Nephron progenitor cell (in vitro differentiated cells): ENCODE measurements around the gene PYDC1.

Experiments used
- DNase-seq: peaks from one replicate; pipeline ENCODE4 v3.0.0; 2021
- H3K27ac Mint-ChIP-seq: 2 replicates; pipeline ENCODE4 v1.8.0; 2021; ENCODE audit warnings: mild to moderate bottlenecking, moderate library complexity, mixed read lengths
- H3K27me3 Mint-ChIP-seq: 2 replicates; pipeline ENCODE4 v1.8.0; 2021; ENCODE audit warnings: mild to moderate bottlenecking, low read depth, mixed read lengths; ENCODE audit not compliant: poor library complexity
- H3K36me3 Mint-ChIP-seq: 2 replicates; pipeline ENCODE4 v1.8.0; 2021; ENCODE audit warnings: low read depth, mixed read lengths
- H3K4me1 Mint-ChIP-seq: 2 replicates; pipeline ENCODE4 v1.8.0; 2021; ENCODE audit warnings: mixed read lengths
- H3K4me3 Mint-ChIP-seq: 2 replicates; pipeline ENCODE4 v1.8.0; 2021; ENCODE audit warnings: mild to moderate bottlenecking, moderate library complexity, mixed read lengths
- H3K9me3 Mint-ChIP-seq: 2 replicates; pipeline ENCODE4 v1.8.0; 2021; ENCODE audit warnings: mild to moderate bottlenecking, moderate library complexity, mixed read lengths
- TF ChIP-seq, protein P1 (sequence below): fragments of 200-600 bp; sonication (generic); IDR thresholded peaks from 2 replicates; pipeline ENCODE4 v1.5.0; 2021; ENCODE audit warnings: antibody characterized with exemption

PYDC1 gene

DNA sequence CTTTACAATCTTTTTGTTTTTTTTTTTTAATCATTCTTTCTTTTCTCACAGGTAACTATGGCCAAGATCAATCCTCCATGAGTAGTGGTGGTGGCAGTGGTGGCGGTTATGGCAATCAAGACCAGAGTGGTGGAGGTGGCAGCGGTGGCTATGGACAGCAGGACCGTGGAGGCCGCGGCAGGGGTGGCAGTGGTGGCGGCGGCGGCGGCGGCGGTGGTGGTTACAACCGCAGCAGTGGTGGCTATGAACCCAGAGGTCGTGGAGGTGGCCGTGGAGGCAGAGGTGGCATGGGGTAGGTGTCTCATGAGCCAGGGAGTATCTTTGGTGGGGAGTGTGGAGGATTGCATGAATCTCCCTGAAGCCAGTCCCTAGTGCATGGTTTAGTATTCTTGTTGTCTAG, 32.0 kb downstream of the PYDC1 start:
- H3K4me3 Mint-ChIP-seq = peak overlapping the region; percentile 29

GRCh38 chr16:31183432-31184428, 33.2 kb downstream of the PYDC1 start:
- Mint-ChIP-seq H3K27ac (peak overlapping the region; percentile 74), H3K36me3 (peaks cover 74% of the 10 kb centered on the region), H3K4me1 (peaks cover 69% of the 10 kb centered on the region)

More for the DNA sequence above, 32.0 kb downstream of the PYDC1 start:
- TF ChIP-seq, protein P1, sequence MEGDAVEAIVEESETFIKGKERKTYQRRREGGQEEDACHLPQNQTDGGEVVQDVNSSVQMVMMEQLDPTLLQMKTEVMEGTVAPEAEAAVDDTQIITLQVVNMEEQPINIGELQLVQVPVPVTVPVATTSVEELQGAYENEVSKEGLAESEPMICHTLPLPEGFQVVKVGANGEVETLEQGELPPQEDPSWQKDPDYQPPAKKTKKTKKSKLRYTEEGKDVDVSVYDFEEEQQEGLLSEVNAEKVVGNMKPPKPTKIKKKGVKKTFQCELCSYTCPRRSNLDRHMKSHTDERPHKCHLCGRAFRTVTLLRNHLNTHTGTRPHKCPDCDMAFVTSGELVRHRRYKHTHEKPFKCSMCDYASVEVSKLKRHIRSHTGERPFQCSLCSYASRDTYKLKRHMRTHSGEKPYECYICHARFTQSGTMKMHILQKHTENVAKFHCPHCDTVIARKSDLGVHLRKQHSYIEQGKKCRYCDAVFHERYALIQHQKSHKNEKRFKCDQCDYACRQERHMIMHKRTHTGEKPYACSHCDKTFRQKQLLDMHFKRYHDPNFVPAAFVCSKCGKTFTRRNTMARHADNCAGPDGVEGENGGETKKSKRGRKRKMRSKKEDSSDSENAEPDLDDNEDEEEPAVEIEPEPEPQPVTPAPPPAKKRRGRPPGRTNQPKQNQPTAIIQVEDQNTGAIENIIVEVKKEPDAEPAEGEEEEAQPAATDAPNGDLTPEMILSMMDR = no peak
- no peak for DNase-seq
- no peaks in the 10 kb centered on the region for H3K9me3 Mint-ChIP-seq
- H3K27me3 Mint-ChIP-seq = no peaks in the 10 kb centered on the region
- peaks cover 65% of the 10 kb centered on the region for H3K4me1 Mint-ChIP-seq
- H3K27ac Mint-ChIP-seq = peak overlapping the region; percentile 87
- H3K36me3 Mint-ChIP-seq = peaks cover 86% of the 10 kb centered on the region

DNA sequence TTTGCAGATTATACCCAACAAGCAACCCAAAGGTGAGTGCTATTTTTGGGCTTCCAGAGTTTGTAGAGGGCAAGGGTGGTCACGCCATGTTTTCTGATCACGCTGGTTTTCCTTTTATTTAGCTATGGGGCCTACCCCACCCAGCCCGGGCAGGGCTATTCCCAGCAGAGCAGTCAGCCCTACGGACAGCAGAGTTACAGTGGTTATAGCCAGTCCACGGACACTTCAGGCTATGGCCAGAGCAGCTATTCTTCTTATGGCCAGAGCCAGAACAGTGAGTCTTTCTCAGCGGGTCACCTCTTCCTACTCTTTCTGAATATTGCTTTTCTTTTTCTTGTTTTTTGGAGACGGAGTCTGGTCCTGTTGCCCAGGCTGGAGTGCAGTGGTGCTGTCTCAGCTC, 34.5 kb downstream of the PYDC1 start:
- no peak for DNase-seq
- Mint-ChIP-seq H3K27me3 (no peaks in the 10 kb centered on the region), H3K27ac (peak overlapping the region; percentile 75), H3K36me3 (peaks cover 61% of the 10 kb centered on the region), H3K4me3 (peak overlapping the region; percentile 99), H3K4me1 (peaks cover 65% of the 10 kb centered on the region), H3K9me3 (no peaks in the 10 kb centered on the region)
- TF ChIP-seq, protein P1 = no peak

More at GRCh38 chr16:31183432-31184428, 33.2 kb downstream of the PYDC1 start:
- TF ChIP-seq, protein P1 = no peak
- Mint-ChIP-seq H3K27me3 (no peaks in the 10 kb centered on the region), H3K9me3 (no peaks in the 10 kb centered on the region), H3K4me3 (peak overlapping the region; percentile 99)
- no peak for DNase-seq

DNA sequence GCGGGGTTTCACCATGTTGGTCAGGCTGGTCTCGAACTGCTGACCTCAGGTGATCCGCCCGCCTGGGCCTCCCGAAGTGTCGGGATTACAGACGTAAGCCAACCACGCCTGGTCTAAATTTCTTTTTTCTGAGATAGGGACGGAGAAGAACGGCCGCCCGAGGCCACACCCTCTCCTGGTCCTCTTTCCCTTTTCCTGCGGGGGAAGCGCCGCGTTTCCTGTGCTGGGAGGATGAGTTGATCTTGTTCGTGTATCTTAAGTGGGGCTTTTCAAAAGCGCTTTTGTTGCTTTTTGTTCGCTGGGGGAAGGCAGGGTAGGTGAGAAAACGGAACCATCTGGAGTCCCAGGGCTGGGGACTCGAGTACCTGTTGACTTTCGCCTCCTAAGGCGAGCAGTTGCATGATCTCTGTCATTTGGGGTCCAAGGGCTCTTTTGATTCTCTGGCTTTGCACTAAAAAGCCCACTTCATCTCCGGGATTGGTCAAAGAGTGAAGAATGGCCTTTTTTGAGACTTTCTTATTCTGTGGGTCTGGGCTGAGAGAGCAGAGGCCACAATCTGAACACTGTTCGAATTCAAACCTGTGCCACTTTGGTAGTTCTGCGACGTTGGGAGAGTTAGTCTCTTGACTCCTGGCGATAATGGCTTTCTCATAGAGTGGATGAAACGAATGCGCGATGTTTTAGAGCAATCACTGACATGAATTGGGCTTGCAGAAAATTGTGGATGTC, 35.7 kb downstream of the PYDC1 start:
- TF ChIP-seq, protein P1 = no peak
- Mint-ChIP-seq H3K36me3 (peaks cover 50% of the 10 kb centered on the region), H3K9me3 (no peaks in the 10 kb centered on the region), H3K4me1 (peaks cover 60% of the 10 kb centered on the region), H3K27me3 (no peaks in the 10 kb centered on the region), H3K4me3 (peak overlapping the region; percentile 99), H3K27ac (peak overlapping the region; percentile 98)
- peak; percentile 37 for DNase-seq

DNA sequence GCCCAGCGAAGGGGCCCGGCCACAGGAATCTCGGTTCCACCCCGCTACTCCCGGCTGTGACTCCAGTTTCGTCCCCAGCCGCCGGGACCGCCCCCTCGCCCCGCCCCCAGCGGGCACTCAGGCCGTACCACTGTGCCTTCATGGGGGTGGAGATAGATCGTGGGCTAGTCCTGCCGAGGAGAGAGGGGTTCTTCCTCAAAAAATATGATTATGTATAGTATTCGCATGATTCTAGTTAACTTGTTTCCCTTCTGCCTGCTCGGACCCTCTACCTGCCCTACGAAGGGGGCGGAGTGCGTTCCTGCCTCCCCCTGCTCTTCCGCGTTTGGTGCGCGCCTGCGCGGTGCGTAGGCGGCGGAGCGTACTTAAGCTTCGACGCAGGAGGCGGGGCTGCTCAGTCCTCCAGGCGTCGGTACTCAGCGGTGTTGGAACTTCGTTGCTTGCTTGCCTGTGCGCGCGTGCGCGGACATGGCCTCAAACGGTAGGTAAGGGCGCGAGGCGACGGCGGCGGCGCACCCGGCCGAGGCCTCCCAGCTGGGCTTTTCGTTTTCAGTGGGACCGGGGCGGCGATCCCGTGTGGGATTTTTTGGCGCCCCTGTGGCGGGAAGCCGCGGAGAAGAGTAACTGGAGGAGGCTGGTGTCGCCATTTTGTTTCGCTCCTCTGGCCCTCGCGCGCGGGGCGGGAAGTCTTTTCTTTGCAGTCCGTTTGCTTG, 37.0 kb downstream of the PYDC1 start, which contains the start of gene FUS:
FUS (plus strand) TSS at position 393 of the 713 bp plus-strand sequence; CDS start at position 469, 76 bp downstream.
- TF ChIP-seq, protein P1 = no peak
- peak; percentile 92 for DNase-seq
- Mint-ChIP-seq H3K36me3 (peaks cover 36% of the 10 kb centered on the region), H3K27me3 (no peaks in the 10 kb centered on the region), H3K4me3 (peak within 1 kb of the TSS; percentile 99), H3K4me1 (peaks cover 50% of the 10 kb centered on the region), H3K9me3 (no peaks in the 10 kb centered on the region), H3K27ac (peak within 1 kb of the TSS; percentile 100)
